Stimulated activated CD8-positive, alpha-beta memory T cell treated with anti-CD3 and anti-CD28 coated beads, Interleukin-7, amount 100 ng/mL, for 48 hours (primary cell): Measurements from ENCODE around the gene TEPSIN.
"Not testable (repeated sequence)": the region's sequence is repeated elsewhere in the genome, so short reads cannot be mapped to it uniquely, and the experiment has no call there.

Source experiments
- DNase-seq, 2 donors: peaks; one replicate each; pipeline ENCODE4 v3.0.0-alpha.2; 2020; ENCODE audit warnings: low read depth in 1 of 2; ENCODE audit errors: extremely low read depth in 1 of 2

TEPSIN gene

GRCh38 chr17:81237591-81238489, 1.0 kb downstream of the TEPSIN start:
- DNase-seq, result no peak

- DNase-seq, result no peak
Observed at GRCh38 chr17:81236784-81237183, 2.1 kb downstream of the TEPSIN start.

GRCh38 chr17:81235822-81236740, 2.8 kb downstream of the TEPSIN start:
- DNase-seq, result no peak

- no peak for DNase-seq
Observed at GRCh38 chr17:81234940-81235821, 3.7 kb downstream of the TEPSIN start.

GRCh38 chr17:81234506-81234855, 4.4 kb downstream of the TEPSIN start:
- DNase-seq, result no peak

GRCh38 chr17:81233811-81234505, 4.9 kb downstream of the TEPSIN start:
- DNase-seq, result no peak

- no peak for DNase-seq
Observed at GRCh38 chr17:81233316-81233715, 5.5 kb downstream of the TEPSIN start.

GRCh38 chr17:81232616-81233241, 6.1 kb downstream of the TEPSIN start:
- DNase-seq, result no peak

GRCh38 chr17:81231766-81232581, 6.9 kb downstream of the TEPSIN start:
- no peak for DNase-seq

GRCh38 chr17:81231121-81231645, 7.7 kb downstream of the TEPSIN start:
- DNase-seq, result no peak

GRCh38 chr17:81230043-81230820, 8.6 kb downstream of the TEPSIN start:
- DNase-seq, result no peak

GRCh38 chr17:81229666-81229920, 9.3 kb downstream of the TEPSIN start:
- DNase-seq, result no peak

- DNase-seq, result no peak
Observed at GRCh38 chr17:81228834-81229665, 9.8 kb downstream of the TEPSIN start.

GRCh38 chr17:81228420-81228819, 10.4 kb downstream of the TEPSIN start:
- no peak for DNase-seq

GRCh38 chr17:81227630-81228029, 11.2 kb downstream of the TEPSIN start:
- not testable (repeated sequence) for DNase-seq

- no peak for DNase-seq
Observed at GRCh38 chr17:81223762-81224130, 15.1 kb downstream of the TEPSIN start.
